Measurements from ENCODE around the gene DNMT1.
"Not testable (repeated sequence)": the region's sequence is repeated elsewhere in the genome, so short reads cannot be mapped to it uniquely, and the experiment has no call there.

The DNMT1 gene

DNA sequence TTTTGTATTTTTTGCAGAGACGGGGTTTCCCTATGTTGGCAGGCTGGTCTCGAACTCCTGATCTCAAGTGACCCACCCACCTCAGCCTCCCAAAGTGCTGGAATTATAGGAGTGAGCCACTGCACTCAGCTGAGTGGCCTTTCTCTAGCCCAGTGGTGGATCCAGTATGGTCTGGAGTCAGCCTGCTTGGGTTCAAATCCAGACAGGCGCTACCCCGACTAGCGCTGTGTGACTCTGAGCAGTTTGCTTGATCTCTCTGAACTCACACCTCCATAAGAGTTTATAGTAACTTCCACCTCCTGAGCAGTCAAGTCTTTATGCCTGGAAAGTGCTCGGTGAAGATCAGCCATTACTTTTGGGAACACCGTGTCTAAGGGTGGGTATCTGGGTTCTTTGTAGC is 25.9 kb upstream of the DNMT1 start:
- no peak for DNase-seq (ENCODE audit: low read depth)

DNA sequence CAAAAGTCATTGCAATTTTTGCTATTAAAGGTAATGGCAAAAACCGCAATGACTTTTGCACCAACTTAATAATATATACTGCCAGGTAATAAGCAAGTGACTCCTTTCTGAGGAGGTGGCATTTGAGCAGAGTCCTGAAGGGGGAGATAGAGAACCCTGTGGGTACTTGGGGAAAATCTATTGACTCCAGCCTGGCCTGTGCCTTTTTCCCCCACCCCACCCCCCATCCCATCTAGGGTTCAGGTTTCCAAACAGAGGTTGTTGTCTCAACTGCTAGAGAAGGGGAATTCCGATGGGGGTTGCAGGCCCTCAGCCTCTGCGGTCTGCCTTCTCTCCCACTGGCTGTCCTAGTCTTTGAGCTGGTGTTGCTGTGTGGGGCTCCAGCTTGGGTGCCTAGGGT is 24.9 kb upstream of the DNMT1 start:
- no peak for DNase-seq (ENCODE audit: low read depth)

DNA sequence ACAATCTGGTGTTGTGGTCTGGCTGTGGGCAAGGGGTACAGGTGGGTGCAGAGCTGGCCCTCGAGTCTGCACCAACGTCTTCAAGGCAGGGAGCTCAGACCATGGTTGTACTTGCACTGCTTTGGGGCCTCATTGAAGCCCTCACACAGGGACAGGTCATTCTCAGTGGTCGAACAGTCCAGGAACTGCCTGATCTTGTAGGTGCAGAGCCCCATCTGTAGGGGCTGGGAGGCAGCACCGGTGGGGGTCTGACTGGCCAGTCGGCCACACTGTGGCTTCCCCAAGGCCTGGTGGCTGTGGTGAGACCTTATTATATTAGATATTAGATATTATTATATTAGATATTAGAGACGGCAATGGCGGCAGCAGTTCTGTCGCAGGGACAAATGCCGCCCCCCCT is 22.3 kb upstream of the DNMT1 start:
- DNase-seq (ENCODE audit: low read depth) = no peak

DNA sequence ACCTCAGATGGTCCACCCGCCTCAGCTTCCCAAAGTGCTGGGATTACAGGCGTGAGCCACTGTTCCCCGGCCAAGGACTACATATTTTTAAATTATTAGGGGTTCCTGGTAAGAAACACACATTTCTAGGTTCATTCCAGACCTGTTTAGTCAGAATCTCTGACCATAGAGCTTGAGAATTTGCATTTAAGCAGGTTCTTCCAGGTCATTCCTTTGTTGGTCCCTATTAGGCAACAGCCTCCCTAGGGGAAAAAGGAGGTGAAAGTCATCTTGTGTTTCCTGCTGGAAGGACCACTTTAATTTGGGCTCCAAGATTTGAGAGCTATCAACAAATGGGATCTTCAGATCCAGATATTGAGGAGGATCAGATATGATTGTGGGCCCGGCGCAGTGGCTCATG is 20.0 kb upstream of the DNMT1 start:
- no peak for DNase-seq (ENCODE audit: low read depth)

DNA sequence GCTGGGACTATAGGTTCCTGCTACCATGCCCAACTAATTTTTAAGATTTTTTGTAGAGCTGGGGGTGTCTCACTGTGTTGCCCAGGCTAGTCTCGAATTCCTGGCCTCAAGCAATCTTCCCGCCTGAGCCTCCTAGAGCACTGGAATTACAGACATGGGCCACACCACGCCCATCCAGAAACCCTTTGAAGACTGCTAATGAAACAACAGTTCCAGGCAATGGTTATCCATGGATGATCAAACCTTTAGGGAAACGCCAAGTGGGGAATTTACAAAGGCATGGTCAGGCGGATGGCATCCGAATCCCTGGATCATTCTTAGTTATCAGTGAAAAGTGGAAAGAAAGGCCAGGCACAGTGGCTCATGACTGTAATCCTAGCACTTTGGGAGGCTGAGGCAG is 16.9 kb upstream of the DNMT1 start:
- DNase-seq (ENCODE audit: low read depth) = no peak

DNA sequence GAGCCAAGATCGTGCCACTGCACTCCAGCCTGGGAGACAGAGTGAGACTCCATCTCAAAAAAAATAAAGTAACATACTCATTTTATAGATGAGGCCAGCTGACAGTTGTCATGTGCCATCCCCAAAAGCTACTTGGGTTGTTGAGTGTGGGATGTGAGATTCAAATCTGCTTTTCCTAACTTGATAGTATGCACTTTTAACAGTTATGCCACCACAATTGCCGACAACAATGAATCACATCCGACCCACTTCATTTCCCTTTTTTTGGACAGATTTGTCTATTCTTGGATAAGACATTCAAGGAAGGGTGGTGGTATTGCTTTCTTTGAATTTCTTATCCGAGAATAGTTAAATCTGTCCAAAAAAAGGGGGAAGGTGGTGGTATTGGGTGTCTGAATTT is 16.3 kb upstream of the DNMT1 start:
- no peak for DNase-seq (ENCODE audit: low read depth)

DNA sequence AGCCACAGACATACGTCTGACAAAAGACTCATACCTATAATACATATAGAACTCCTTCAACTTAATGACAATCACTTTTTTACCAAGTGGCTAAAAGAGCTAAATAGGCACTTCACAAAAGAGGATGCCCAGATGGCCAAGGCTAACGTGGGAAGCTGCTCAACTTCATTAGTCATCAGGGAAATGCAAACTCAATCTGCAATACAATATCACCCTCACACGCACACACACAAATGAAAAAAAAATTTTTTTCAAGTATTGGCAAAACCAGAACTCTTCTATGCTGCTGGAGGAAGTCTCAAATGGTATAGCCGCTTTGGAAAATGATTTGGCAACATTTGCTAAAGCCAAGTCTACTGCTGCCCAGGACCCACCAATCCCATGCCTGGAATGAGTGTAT is 14.6 kb upstream of the DNMT1 start:
- no peak for DNase-seq (ENCODE audit: low read depth)

DNA sequence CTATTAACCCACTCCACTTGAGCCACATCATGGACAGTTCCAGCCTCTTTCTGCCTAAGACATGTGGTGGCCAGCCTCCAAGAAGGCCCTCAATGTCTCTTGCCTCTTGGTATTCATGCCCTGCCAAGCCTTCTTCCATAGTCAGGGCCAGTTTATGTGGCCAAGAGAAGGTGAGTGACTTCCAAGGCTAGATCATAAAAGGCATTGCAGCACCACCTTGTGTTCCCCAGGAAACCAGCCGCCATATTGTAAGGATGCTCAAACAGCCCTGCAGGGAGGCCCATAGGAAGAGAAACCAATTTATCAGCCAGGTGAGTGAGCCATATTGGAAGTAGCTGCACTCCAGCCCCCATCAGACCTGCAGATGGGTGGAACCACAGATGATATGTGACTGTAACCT is 12.3 kb upstream of the DNMT1 start:
- no peak for DNase-seq (ENCODE audit: low read depth)

DNA sequence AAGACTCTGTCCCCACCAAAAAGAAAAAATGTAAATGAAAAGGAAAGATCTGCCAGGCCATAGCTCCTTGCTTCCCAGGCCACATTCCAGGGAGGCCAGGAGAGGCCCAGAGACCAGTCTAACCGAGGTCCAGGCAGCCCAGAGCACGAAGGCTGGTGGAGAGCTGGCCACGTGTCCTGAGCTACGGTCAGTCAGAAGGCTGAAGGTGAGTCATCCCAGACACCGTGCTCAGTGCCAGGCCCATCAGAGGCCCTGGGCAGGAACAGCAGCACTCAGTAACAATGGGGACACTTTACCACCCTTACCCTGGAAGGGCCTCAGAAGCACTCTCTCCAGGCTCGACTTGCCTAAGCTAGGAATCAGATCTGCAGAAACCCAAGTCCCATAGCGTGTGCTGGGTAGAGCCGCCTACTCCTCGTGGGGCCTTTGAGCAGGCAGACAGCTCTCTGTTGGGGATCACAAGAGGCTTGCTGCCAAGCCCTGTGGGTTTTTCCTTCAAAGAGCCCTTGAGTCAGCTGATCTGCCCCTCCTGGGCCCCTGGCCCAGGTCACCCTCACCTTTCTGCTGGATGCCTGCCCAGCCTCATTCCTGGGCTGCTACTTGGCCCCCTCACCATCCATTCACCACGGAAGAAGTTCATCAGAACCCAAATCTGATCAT is 11.6 kb upstream of the DNMT1 start:
- no peak for DNase-seq (ENCODE audit: low read depth)

DNA sequence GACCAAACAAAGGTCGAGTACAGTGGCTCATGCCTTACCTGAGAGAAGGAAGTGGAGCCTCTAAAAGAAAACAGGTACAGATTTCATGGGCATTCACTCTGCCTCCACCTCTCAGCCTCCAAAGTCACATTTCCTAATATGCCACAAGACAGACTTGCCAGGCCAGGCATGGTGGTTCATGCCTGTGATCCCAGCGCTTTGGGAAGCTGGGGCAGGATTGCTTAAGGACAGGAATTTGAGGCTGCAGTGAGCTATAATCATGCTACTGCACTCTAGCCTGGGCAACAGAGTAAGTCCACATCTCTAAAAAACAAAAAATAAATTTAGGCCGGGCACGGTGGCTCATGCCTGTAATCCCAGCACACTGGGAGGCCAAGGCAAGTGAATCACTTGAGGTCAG is 10.9 kb upstream of the DNMT1 start:
- no peak for DNase-seq (ENCODE audit: low read depth)

DNA sequence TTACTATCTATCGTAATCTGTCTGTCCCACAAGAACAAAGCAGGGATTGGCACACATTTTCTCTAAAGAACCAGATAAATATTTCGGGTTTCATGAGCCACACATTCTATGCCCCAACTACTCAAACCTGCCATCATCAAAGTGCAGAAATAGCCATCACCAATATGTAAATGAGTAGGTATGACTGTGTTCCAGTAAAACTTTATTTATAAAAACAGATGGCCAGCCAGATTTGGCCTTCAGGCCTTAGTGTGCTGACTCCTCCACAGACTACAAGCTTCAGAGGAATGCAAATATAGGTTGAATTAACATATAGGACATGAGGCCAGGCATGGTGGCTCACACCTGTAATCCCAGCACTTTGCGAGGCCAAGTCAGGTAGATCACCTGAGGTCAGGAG is 8.9 kb upstream of the DNMT1 start:
- DNase-seq (ENCODE audit: low read depth) = no peak

DNA sequence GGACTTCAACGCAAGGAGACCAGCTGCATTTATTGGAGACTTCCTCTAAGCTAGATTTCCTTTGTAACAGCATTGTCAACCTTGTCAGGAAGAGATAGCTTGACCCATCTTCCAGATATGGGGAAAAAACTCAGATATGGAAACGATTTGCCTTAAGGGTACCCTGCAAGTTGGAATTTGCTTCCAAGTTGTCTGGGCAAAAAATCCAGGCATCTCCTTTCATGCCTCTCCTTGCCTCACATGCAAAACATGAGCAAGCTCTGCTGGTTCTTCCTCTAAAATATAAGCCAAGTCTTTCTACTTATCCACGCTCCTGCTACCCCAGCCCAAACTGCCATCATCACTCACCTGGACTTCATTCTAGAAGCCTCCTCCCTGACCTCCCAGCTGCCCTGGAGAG is 6.4 kb upstream of the DNMT1 start:
- DNase-seq (ENCODE audit: low read depth) = no peak

DNA sequence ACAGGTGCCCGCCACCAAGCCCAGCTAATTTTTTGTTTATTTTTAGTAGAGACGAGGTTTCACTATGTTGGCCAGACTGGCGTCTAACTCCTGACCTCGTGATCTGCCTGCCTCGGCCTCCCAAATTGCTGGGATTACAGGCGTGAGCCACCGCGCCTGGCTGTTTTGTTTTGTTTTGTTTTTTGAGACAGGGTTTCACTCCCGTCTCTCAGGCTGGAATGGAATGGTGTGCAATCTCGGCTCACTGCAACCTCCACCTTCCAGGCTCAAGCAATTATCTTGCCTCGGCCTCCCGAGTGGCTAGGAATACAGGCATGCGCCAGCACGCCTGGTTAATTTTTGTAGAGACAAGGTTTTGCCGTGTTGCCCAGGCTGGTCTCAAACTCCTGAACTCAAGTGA is 5.3 kb upstream of the DNMT1 start:
- DNase-seq (ENCODE audit: low read depth) = not testable (repeated sequence)

DNA sequence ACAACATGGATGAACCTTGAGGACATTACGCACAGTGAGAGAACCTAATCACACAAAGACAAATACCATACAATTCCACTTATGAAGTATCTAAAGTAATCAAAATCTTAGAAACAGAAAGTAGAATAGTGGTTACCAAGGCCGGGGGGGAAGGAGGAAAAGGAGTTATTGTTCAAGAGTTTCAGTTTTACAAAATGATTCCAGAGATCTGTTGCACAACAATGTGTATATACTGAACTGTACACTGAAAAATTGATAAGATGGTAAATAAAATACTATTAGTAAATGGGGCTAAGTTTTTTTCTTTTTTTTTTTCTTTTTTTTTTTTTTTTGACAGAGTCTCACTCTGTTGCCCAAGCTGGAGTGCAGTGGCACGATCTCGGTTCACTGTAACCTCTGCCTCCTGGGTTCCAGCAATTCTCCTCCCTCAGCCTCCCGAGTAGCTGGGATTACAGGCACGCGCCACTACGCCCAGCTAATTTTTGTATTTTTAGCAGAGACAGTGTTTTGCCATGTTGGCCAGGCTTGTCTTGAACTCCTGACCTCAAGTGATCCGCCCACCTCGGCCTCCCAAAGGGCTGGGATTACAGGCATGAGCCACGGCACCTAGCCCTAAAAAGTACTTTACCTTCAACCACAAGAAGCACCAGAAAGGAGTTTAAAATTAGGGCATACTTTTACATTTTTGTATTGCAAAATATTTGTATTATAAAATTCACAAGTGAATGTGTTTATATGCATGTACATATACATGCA is 4.3 kb upstream of the DNMT1 start:
- DNase-seq (ENCODE audit: low read depth) = not testable (repeated sequence)

DNA sequence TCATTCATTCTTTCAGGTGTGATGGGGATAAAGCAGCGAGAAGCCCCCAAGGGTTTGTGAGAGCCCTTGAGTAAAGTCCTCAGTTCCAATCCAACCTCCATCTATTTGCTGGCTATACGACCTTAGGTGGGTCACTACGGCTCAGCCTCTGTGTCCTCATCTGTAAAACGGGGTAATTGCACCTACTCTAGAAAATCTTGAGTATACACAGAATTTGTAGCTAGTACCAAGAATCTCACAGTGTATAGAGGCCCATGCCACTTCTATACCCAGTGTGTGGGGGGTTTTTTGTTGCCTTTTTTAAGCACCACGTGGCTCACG is 406 bp upstream of the DNMT1 start:
- no peak for DNase-seq (ENCODE audit: low read depth)

DNA sequence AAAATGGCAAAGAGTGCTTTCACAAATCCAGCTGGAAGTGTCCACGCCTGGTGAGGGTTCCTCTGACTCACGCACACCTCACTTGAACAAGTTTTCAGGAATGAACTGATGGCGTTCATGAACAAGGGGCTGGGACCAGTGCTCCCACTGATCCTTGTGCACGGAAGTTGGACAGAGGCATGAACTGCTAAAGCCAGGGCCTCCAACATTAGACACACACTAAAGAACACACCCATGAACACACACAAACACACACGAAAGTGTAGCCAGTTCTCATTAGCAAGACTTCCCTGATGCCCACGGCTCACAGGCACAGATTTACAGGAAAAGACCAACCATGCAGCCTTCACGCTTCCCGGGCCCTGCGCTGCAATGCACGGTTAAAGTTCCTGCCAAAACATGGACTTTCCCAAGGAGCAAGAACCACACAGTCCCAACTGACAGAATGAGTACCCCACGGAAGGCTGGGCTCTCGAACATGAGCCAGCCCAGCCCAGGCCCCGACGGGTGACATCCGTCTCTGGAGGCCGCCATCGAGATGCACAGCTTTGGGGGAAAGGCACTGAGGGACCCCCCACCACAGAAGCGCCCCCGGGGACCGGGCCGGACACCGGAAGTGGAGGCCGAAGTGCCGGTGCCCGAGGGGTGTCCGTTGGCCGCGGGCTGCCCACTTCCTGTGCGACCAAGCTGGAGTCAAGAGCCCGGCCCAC is 808 bp downstream of the DNMT1 start:
- DNase-seq (ENCODE audit: low read depth) = peak; percentile 2

DNA sequence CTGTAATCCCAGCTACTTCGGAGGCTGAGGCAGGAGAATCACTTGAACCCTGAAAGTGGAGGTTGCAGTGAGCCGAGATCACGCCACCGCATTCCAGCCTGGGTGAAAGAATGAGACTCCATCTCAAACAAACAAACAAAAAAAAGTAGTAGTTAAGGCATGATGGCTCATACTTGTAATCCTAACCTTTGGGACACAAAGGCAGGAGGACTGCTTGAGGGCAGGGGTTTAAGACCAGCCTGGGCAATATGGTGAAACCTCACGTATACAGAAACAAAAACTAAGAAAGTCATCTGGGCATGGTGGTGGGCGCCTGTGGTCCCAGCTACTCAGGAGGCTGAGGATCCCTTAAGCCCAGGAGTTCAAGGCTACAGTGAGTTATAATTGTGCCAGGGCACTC is 1.8 kb downstream of the DNMT1 start:
- DNase-seq (ENCODE audit: low read depth) = no peak

DNA sequence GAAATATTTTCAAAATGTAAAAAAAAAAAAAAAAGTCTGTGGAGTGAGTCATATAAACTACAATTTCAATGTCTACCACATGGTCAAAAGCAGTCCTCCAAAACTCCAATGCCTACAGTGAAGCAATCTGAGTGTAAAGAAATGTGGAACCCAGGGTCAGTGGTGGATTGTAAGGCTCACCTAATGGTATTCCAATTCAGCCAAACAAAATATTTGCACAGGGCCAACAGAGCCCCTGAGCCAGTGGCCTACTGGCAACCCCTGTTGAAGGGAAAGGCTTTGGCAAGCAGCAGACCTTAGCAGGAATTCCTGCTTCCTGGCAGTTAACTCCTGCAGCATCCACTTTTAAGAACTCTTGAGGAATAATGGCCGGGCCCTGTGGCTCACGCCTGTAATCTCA is 3.4 kb downstream of the DNMT1 start:
- no peak for DNase-seq (ENCODE audit: low read depth)

DNA sequence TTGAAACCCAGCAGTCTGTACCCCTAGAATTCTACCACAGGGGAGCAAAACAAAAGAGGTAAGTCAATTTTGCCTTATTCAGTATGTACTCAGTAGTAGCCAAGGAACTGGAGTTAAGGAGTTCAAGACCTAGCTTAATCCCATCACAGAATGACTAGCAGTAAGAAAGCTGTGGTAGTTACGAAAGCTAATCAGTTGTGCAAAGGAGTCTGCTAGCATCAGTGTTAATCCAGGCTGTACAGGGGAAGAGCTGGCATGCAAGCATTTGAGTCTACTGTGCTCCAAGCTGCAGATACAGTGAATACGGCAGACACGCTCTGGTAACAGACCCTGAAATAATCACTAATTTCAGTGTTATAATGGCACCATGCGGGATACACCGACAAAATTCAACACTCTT is 4.7 kb downstream of the DNMT1 start:
- DNase-seq (ENCODE audit: low read depth) = no peak

DNA sequence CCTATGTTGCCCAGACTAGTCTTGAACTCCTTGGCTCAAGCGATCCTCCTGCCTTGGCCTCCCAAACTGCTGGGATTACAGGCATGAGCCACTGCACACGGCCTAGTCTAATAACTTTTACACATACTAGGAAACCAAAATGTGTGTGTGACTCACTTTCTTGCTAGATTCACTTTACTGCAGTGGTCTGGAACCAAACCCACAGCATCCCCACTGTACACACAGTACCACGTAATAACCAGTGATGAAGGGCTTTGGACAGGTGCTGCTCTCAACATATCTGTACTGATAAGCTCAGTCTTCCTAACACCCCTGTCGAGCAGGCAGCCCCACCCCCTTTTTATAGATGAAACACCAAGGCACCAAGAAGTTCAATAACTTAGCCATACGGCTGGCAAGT is 5.1 kb downstream of the DNMT1 start:
- no peak for DNase-seq (ENCODE audit: low read depth)

DNA sequence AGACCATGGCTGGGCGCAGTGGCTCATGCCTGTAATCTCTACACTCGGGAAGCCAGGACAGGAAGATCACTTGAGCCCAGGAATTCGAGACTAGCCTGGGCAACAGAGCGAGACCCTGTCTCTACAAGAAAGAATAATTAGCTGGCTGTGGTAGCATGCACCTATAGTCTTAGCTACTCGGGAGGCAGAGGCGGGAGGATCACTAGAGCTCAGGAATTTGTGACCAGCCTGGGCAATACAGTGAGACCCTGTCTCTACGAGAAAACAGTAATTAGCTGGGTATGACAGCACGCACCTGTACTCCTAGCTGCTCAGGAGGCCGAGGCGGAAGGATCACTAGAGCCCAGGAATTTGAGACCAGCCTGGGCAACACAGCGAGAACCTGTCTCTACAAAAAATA is 7.4 kb downstream of the DNMT1 start:
- no peak for DNase-seq (ENCODE audit: low read depth)

DNA sequence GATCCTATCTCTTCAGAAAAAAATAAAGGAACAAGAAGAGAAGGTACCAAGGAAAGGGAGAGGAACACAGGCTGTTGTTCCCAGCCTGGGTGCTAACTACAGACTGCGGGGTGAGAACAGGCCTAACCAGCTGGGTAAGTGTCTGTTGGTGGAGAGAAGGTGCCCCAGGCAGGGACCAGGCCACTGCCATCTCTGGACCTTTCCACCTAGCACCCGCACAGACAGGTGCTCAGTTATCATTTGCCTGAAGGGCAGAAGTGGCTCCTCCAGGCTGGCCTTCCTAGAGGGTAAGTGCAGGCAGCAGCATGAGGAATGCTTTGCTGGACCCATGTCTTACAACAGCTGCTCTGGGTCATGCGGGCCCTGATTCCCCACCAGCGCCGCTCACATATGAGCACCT is 10.1 kb downstream of the DNMT1 start:
- no peak for DNase-seq (ENCODE audit: low read depth)

DNA sequence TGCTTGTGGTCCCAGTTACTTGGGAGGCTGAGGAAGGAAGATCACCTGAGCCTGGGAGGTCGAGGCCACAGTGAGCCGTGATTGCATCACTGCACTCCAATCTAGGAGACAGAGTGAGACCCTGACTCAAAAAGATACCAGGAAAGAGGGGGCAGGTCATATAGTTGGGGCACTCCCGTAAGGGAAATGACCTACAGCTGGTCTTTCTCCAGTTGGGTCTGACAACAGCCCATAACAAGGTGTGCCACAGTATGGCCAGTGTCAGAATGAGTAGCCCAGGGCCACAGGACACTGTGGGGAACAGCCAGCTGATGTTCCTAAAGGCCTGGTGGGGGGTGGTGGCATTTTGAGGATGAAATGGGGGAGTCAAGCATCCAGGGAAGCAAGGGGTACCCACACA is 10.8 kb downstream of the DNMT1 start:
- no peak for DNase-seq (ENCODE audit: low read depth)

DNA sequence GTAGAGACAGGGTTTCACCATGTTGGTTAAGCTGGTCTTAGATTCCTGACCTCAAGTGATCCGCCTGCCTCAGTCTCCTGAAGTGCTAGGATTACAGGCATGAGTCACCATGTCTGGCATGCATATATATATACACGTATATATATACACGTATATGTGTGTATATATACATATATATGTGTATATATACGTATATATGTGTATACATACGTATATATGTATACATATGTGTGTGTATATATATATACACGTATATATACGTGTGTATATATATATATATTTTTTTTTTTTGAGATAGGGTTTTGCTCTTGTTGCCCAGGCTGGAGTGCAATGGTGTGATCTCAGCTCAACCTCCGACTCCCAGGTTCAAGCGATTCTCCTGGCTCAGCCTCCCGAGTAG is 11.9 kb downstream of the DNMT1 start:
- no peak for DNase-seq (ENCODE audit: low read depth)

Data from stimulated activated CD8-positive, alpha-beta memory T cell treated with anti-CD3 and anti-CD28 coated beads, Interleukin-15, amount 100 ng/mL, for 1 hour (primary cell).